Measurements from ENCODE around the gene DNAAF8.

DNAAF8 gene

GRCh38 chr16:4745274-4745569, 10.9 kb downstream of the DNAAF8 start:
- in situ Hi-C loops (cut with HindIII; ENCODE audit: low pct_ligation_motif_present, low sequenced_read_pairs): no loop called here
- Histone ChIP-seq H3K27me3 (replicated peaks) (no peaks in the 10 kb centered on the region), H3K4me3 (ENCODE audit: low read depth, low read length) (no peak overlapping the region), H3K36me3 (replicated peaks) (peaks cover 5% of the 10 kb centered on the region), H3K27ac (no peak overlapping the region)
- no peak for TF ChIP-seq CTCF (IDR thresholded peaks at IDR 0.05; ENCODE audit: low read depth, low read length, missing control alignments)
- no peak for DNase-seq

- Histone ChIP-seq H3K4me3 (ENCODE audit: low read depth, low read length) (no peak overlapping the region), H3K27ac (no peak overlapping the region), H3K27me3 (replicated peaks) (no peaks in the 10 kb centered on the region), H3K36me3 (replicated peaks) (peaks cover 9% of the 10 kb centered on the region)
- in situ Hi-C loops (cut with HindIII; ENCODE audit: low pct_ligation_motif_present, low sequenced_read_pairs): no loop called here
- TF ChIP-seq CTCF (IDR thresholded peaks at IDR 0.05; ENCODE audit: low read depth, low read length, missing control alignments): no peak
- no peak for DNase-seq
Measured at GRCh38 chr16:4746215-4746614, 11.9 kb downstream of the DNAAF8 start.

GRCh38 chr16:4746991-4747574, 12.7 kb downstream of the DNAAF8 start:
- H3K27ac ChIP-seq: no peak overlapping the region
- DNase-seq: no peak
- no peak overlapping the region for H3K4me3 ChIP-seq (ENCODE audit: low read depth, low read length)
- TF ChIP-seq CTCF (IDR thresholded peaks at IDR 0.05; ENCODE audit: low read depth, low read length, missing control alignments): no peak
- in situ Hi-C loops (cut with HindIII; ENCODE audit: low pct_ligation_motif_present, low sequenced_read_pairs): no loop called here
- peaks cover 13% of the 10 kb centered on the region for H3K36me3 ChIP-seq (replicated peaks)
- no peaks in the 10 kb centered on the region for H3K27me3 ChIP-seq (replicated peaks)

GRCh38 chr16:4747906-4748681, 13.8 kb downstream of the DNAAF8 start:
- H3K4me3 ChIP-seq (ENCODE audit: low read depth, low read length): no peak overlapping the region
- H3K27ac ChIP-seq: no peak overlapping the region
- in situ Hi-C loops (cut with HindIII; ENCODE audit: low pct_ligation_motif_present, low sequenced_read_pairs): no loop called here
- TF ChIP-seq CTCF (IDR thresholded peaks at IDR 0.05; ENCODE audit: low read depth, low read length, missing control alignments): no peak
- no peak for DNase-seq
- H3K27me3 ChIP-seq (replicated peaks): no peaks in the 10 kb centered on the region
- H3K36me3 ChIP-seq (replicated peaks): peaks cover 24% of the 10 kb centered on the region

GRCh38 chr16:4748682-4749411, 14.5 kb downstream of the DNAAF8 start:
- H3K27me3 ChIP-seq (replicated peaks): no peaks in the 10 kb centered on the region
- H3K4me3 ChIP-seq (ENCODE audit: low read depth, low read length): no peak overlapping the region
- DNase-seq: no peak
- in situ Hi-C loops (cut with HindIII; ENCODE audit: low pct_ligation_motif_present, low sequenced_read_pairs): no loop called here
- TF ChIP-seq CTCF (IDR thresholded peaks at IDR 0.05; ENCODE audit: low read depth, low read length, missing control alignments): no peak
- H3K27ac ChIP-seq: no peak overlapping the region
- peaks cover 25% of the 10 kb centered on the region for H3K36me3 ChIP-seq (replicated peaks)

Data from brain microvascular endothelial cell (primary cell).